K562 (cell line): ENCODE data around the gene IGFBP4. TPM values are rescaled to one million over a fixed set of nuclear protein-coding genes. Genes with fewer than 3 reads are reported as not detected.
"Not testable (repeated sequence)": the region's sequence is repeated elsewhere in the genome, so short reads cannot be mapped to it uniquely, and the experiment has no call there.

ENCODE experiments used
- ATAC-seq: fragments of 200-7000 bp; cut with Tn5 transposase; 3 replicates; pipeline ENCODE4 v1.9.1; 2020; ENCODE audit warnings: moderate library complexity
- BruUV-seq: library from RNA; stranded (reverse); fragments of 400-500 nt; replicated peaks from 2 replicates; lab custom pipeline; 2021; lab: Mats Ljungman, UMichigan
- CTCF ChIA-PET: fragments of 300-600 bp; formaldehyde crosslinking; extraction: SDS; loops from one replicate; lab custom pipeline; 2021; ENCODE audit warnings: low intra/inter-chr PET ratio; lab: Yijun Ruan, JAX
- POLR2A ChIA-PET: fragments of 300-600, 350-650 bp; sonication (Branson Sonifier 250); formaldehyde crosslinking; extraction: SDS; loops from one replicate; lab custom pipeline; 2021; ENCODE audit warnings: antibody characterized with exemption, inconsistent platforms; lab: Yijun Ruan, JAX
- DNase-seq, 4 experiments: peaks; one replicate each; pipeline versions ENCODE4 v3.0.0 to v3.0.0-alpha.2; 2011 to 2018; ENCODE audit warnings: low spot score in 3 of 4, mixed read lengths in 3 of 4; ENCODE audit errors: extremely low read depth in 1 of 4
- FAIRE-seq: peaks from 2 replicates; lab custom pipeline; 2011; peaks lifted over from hg19 to GRCh38; lab: Jason Lieb, UNC
- H2AFZ ChIP-seq: 2 replicates; pipeline ENCODE4 v1.6.0; 2011; ENCODE audit warnings: low read depth, low read length, control low read depth, inconsistent platforms
- H3K27ac ChIP-seq: fragments of 200-600 bp; 3 replicates; pipeline ENCODE4 v1.8.0; 2011; ENCODE audit warnings: low read depth, mild to moderate bottlenecking, control low read depth, inconsistent platforms, low read length, moderate library complexity, mixed read lengths; ENCODE audit errors: extremely low read depth
- H3K27me3 ChIP-seq, 2 experiments: fragments of 300-600 bp in 1 of 2; 2 replicates in 1 of 2; 3 replicates in 1 of 2; pipeline versions ENCODE4 v1.6.0 to v1.8.0; 2011; ENCODE audit warnings: inconsistent platforms in 2 of 2, low read length in 2 of 2, mild to moderate bottlenecking in 1 of 2, mixed read lengths in 1 of 2, moderate library complexity in 1 of 2; ENCODE audit not compliant: control insufficient read depth in 2 of 2, insufficient read depth in 2 of 2
- H3K36me3 ChIP-seq: fragments of 300-600 bp; 3 replicates; pipeline ENCODE4 v1.8.0; 2011; ENCODE audit warnings: mild to moderate bottlenecking, low read length, inconsistent platforms; ENCODE audit not compliant: control insufficient read depth, insufficient read depth
- H3K4me1 ChIP-seq, 2 experiments: fragments of 200-600 bp in 1 of 2; replicated peaks in 1 of 2; 2 replicates in 1 of 2; 3 replicates in 1 of 2; pipeline versions ENCODE4 v1.5.1 to v1.8.0; 2011; ENCODE audit warnings: inconsistent platforms in 2 of 2, low read length in 2 of 2, mild to moderate bottlenecking in 1 of 2, mixed read lengths in 1 of 2, moderate library complexity in 1 of 2; ENCODE audit not compliant: control insufficient read depth in 2 of 2, insufficient read depth in 2 of 2
- H3K4me2 ChIP-seq: 2 replicates; pipeline ENCODE4 v1.6.1; 2011; ENCODE audit warnings: low read length, control low read depth, inconsistent platforms, mixed read lengths; ENCODE audit not compliant: insufficient read depth
- H3K4me3 ChIP-seq: fragments of 200-600 bp; sonication (generic), shearing (Covaris generic); 2 replicates; pipeline ENCODE4 v1.5.1; 2016; ENCODE audit warnings: control low read depth, inconsistent platforms
- H3K79me2 ChIP-seq: fragments of 200-600 bp; 3 replicates; pipeline ENCODE4 v1.8.0; 2011; ENCODE audit warnings: low read length, inconsistent platforms; ENCODE audit not compliant: control insufficient read depth, insufficient read depth
- H3K9ac ChIP-seq, 2 experiments: 2 replicates each; pipeline versions ENCODE4 v1.6.0 to v1.6.1; 2011; ENCODE audit warnings: low read depth in 2 of 2, low read length in 2 of 2, control low read depth in 1 of 2, inconsistent platforms in 1 of 2, mild to moderate bottlenecking in 1 of 2, mixed read lengths in 1 of 2; ENCODE audit not compliant: insufficient read depth in 1 of 2
- H3K9me1 ChIP-seq: one replicate; pipeline ENCODE4 v1.6.0; 2011; ENCODE audit warnings: inconsistent platforms, mild to moderate bottlenecking, low read length, moderate library complexity; ENCODE audit not compliant: control insufficient read depth, insufficient read depth
- H3K9me3 ChIP-seq: replicated peaks from 2 replicates; pipeline ENCODE4 v1.5.1; 2011; ENCODE audit warnings: low read depth, low read length, inconsistent platforms; ENCODE audit not compliant: control insufficient read depth, insufficient read depth
- H4K20me1 ChIP-seq: replicated peaks from 2 replicates; pipeline ENCODE4 v1.6.1; 2011; ENCODE audit warnings: low read length, inconsistent platforms, mixed read lengths; ENCODE audit not compliant: control insufficient read depth, insufficient read depth
- ASH1L ChIP-seq: fragments of 450-650 bp; IDR thresholded peaks from 2 replicates; pipeline ENCODE4 v1.6.1; 2018; ENCODE audit warnings: borderline replicate concordance, mild to moderate bottlenecking, low read depth; ENCODE audit not compliant: partially characterized antibody
- BCOR ChIP-seq: fragments of 450-650 bp; IDR thresholded peaks from 2 replicates; pipeline ENCODE4 v1.6.1; 2016
- KDM1A ChIP-seq, 2 experiments: fragments of 450-650 bp; IDR thresholded peaks; 2 replicates each; pipeline ENCODE4 v1.6.1; 2016; ENCODE audit warnings: mild to moderate bottlenecking in 2 of 2
- SUPT5H ChIP-seq: fragments of 450-650 bp; IDR thresholded peaks from 2 replicates; pipeline ENCODE4 v1.6.1; 2016
- ZNF316 ChIP-seq: fragments of 450-650 bp; IDR thresholded peaks from 2 replicates; pipeline ENCODE4 v1.6.1; 2016
- WGBS: fragments of 100-300 bp; shearing (Covaris generic); methylation state at CpG from one replicate; pipeline ENCODE4 v1.1.6; 2016; ENCODE audit warnings: low coverage, mixed read lengths; ENCODE audit not compliant: insufficient coverage; ENCODE audit errors: missing lambda C conversion rate; 5-methylcytosine and 5-hydroxymethylcytosine counted together
- in situ Hi-C: fragments of 300-500 bp; cut with MboI; formaldehyde crosslinking; loops from 4 replicates; pipeline ENCODE4 v1.15.0; 2018; ENCODE audit warnings: inconsistent platforms, mixed read lengths
- intact Hi-C: fragments of 100-400 bp; cut with micrococcal nuclease; formaldehyde crosslinking; loops from 2 replicates; pipeline ENCODE4 v1.14.2; 2022
- polyA plus RNA-seq, 8 experiments: library from polyadenylated mRNA; depleted of rRNA in 4 of 8; stranded (reverse) in 5 of 8; unstranded in 3 of 8; fragments of >200 nt; fragmentation: Nextera tagmentation in 2 of 8; fragmentation: Illumina TruSeq in 1 of 8; extraction: Ambion mirVana in 2 of 8; extraction: Trizol in 1 of 8; gene quantifications; 2 replicates each; pipeline versions ENCODE4 v1.2.1 to v1.2.3, GENCODE V29; 2011 to 2014; ENCODE audit warnings: inconsistent platforms in 1 of 8, missing spikeins in 1 of 8
- total RNA-seq, 7 experiments: library from RNA; depleted of rRNA in 6 of 7; stranded (reverse); fragments of >200 nt in 6 of 7; fragmentation: Illumina TruSeq in 2 of 7; extraction: Trizol in 2 of 7; gene quantifications; 2 replicates each; pipeline versions ENCODE4 v1.2.1 to v1.2.3, GENCODE V29; 2011 to 2021; ENCODE audit warnings: low replicate concordance in 1 of 7

Gene IGFBP4
- total and polyA plus RNA-seq, 9 of the 15 experiments (the other 6 are each of a cell fraction or from before 2014, with no cell fraction given): 8.8 to 99.8 (median 18.6) TPM

- 0 out of 4 replicates have a peak, but pooled peaks of 1 of the 2 experiments have one; percentile 7 for TF ChIP-seq KDM1A (IDR thresholded peaks at IDR 0.05)
- no peak for TF ChIP-seq ASH1L
- Histone ChIP-seq H3K9ac (no peak overlapping the region), H3K27me3 (no peaks in the 10 kb centered on the region), H3K27ac (no peak overlapping the region), H2AFZ (no peak overlapping the region), H3K4me1 (no peaks in the 10 kb centered on the region), H4K20me1 (no peaks in the 10 kb centered on the region), H3K4me2 (no peak overlapping the region), H3K4me3 (no peak overlapping the region), H3K9me1 (no peaks in the 10 kb centered on the region), H3K36me3 (peaks cover 96% of the 10 kb centered on the region), H3K79me2 (no peaks in the 10 kb centered on the region), H3K9me3 (no peaks in the 10 kb centered on the region)
- ATAC-seq: no peak
- POLR2A ChIA-PET: interaction anchor here (1.3 to 3.9 kb wide), 3 partner anchors 8 to 130 kb away, joined by 4 to 14 read pairs (median 4); partner anchors contain the start of gene TOP2A
- intact Hi-C loops: no loop called here
- CTCF ChIA-PET: no interaction called here
- DNase-seq: no peak
- in situ Hi-C loops: no loop called here
- BruUV-seq: no TSS peak
- no peak for FAIRE-seq
- WGBS: 89% methylated on average over 3 of the region's 3 CpGs
Observed at GRCh38 chr17:40404003-40404402, 39.2 kb upstream of the IGFBP4 start.

GRCh38 chr17:40407460-40407859, 35.8 kb upstream of the IGFBP4 start:
- POLR2A ChIA-PET: interaction anchor here (0.7 to 4.4 kb wide), 6 partner anchors 10 to 125 kb away, joined by 3 to 27 read pairs (median 4); partner anchors contain the start of gene TOP2A
- in situ Hi-C loops: no loop called here

GRCh38 chr17:40409540-40409939, 33.7 kb upstream of the IGFBP4 start:
- H3K27me3 ChIP-seq, H3K4me2 ChIP-seq, H3K9me3 ChIP-seq, FAIRE-seq, ATAC-seq, intact Hi-C loops, H3K27ac ChIP-seq, H3K4me1 ChIP-seq, in situ Hi-C loops, BruUV-seq, H3K4me3 ChIP-seq, H3K9ac ChIP-seq, H3K9me1 ChIP-seq, H2AFZ ChIP-seq, H4K20me1 ChIP-seq, DNase-seq, CTCF ChIA-PET: not testable (repeated sequence)
- Histone ChIP-seq H3K36me3 (peaks cover 93% of the 10 kb centered on the region), H3K79me2 (peaks cover 15% of the 10 kb centered on the region; the same call in 2 of the 3 replicates)
- WGBS: 100% methylated on average over 2 of the region's 4 CpGs
- POLR2A ChIA-PET: interaction anchor here (0.6 to 4.4 kb wide), 4 partner anchors 8 to 43 kb away, joined by 3 to 27 read pairs (median 6); partner anchors contain the start of gene TOP2A

More at GRCh38 chr17:40407460-40407859, 35.8 kb upstream of the IGFBP4 start:
- FAIRE-seq (no peak), DNase-seq (no peak), ATAC-seq (no peak)
- Histone ChIP-seq H3K79me2 (no peaks in the 10 kb centered on the region; the same call in 2 of the 3 replicates), H3K9me3 (no peaks in the 10 kb centered on the region), H3K4me2 (no peak overlapping the region), H3K36me3 (peaks cover 93% of the 10 kb centered on the region), H3K27ac (no peak overlapping the region), H3K9me1 (no peaks in the 10 kb centered on the region), H4K20me1 (no peaks in the 10 kb centered on the region), H3K27me3 (no peaks in the 10 kb centered on the region), H3K4me3 (no peak overlapping the region), H3K4me1 (no peaks in the 10 kb centered on the region), H3K9ac (no peak overlapping the region), H2AFZ (no peak overlapping the region)
- intact Hi-C loops: no loop called here
- BruUV-seq: no TSS peak
- WGBS: 93% methylated on average over 3 of the region's 3 CpGs
- CTCF ChIA-PET: no interaction called here
- TF ChIP-seq ZNF316: 0 out of 2 replicates have a peak, but pooled peaks have one; percentile 40
- TF ChIP-seq SUPT5H: no peak
- no peak for TF ChIP-seq BCOR
